Prostate gland (tissue), 2 donors: ENCODE data around the gene CNTN5. TPM values are rescaled to one million over a fixed set of nuclear protein-coding genes. Genes with fewer than 3 reads are reported as not detected.
"Not testable (repeated sequence)": the region's sequence is repeated elsewhere in the genome, so short reads cannot be mapped to it uniquely, and the experiment has no call there.

Experiments
- DNase-seq: peaks from one replicate; pipeline ENCODE4 v3.0.0-alpha.2; 2019; ENCODE audit warnings: low spot score
- H3K27ac ChIP-seq, 2 donors: fragments of 200-600 bp; sonication (generic); 2 replicates each; pipeline ENCODE4 v1.5.1; 2017 to 2019
- H3K27me3 ChIP-seq: fragments of 200-600 bp; sonication (generic); replicated peaks from 2 replicates; pipeline ENCODE4 v1.5.1; 2019; ENCODE audit not compliant: insufficient read depth
- H3K36me3 ChIP-seq, 2 donors: fragments of 200-600 bp; sonication (generic); 1 replicate in 1 of 2; 2 replicates in 1 of 2; pipeline versions ENCODE4 v1.5.1 to v1.8.1; 2017 to 2019
- H3K4me1 ChIP-seq: fragments of 200-600 bp; sonication (generic); replicated peaks from 2 replicates; pipeline ENCODE4 v1.5.1; 2019
- H3K4me3 ChIP-seq, 2 donors: fragments of 200-600 bp; sonication (generic); 2 replicates each; pipeline ENCODE4 v1.5.1; 2017 to 2019
- H3K9me3 ChIP-seq: fragments of 200-600 bp; sonication (generic); 2 replicates; pipeline ENCODE4 v1.5.1; 2017
- CTCF ChIP-seq, 4 experiments: fragments of 200-600 bp in 2 of 4; fragments of 450-650 bp in 2 of 4; sonication (generic) in 2 of 4; IDR thresholded peaks; 1 replicate in 3 of 4; 2 replicates in 1 of 4; pipeline ENCODE4 v1.5.1; 2016 to 2019; ENCODE audit warnings: antibody characterized with exemption in 4 of 4, mild to moderate bottlenecking in 2 of 4, moderate library complexity in 2 of 4
- POLR2A ChIP-seq: fragments of 450-650 bp; IDR thresholded peaks from one replicate; pipeline ENCODE4 v1.6.1; 2016; ENCODE audit warnings: antibody characterized with exemption, mild to moderate bottlenecking
- POLR2AphosphoS5 ChIP-seq: sonication (generic); formaldehyde crosslinking; IDR thresholded peaks from one replicate; pipeline ENCODE4 v1.6.1; 2017; ENCODE audit warnings: antibody characterized with exemption
- WGBS: methylation state at CpG from one replicate; pipeline ENCODE4 v1.1.5; 2018; 5-methylcytosine and 5-hydroxymethylcytosine counted together
- intact Hi-C: fragments of 100-400 bp; cut with DNase I; formaldehyde crosslinking; loops from one replicate; pipeline ENCODE4 v1.14.2; 2022
- total RNA-seq, 2 donors: library from RNA; depleted of rRNA; stranded (reverse); fragments of >200 nt; gene quantifications; one replicate each; pipeline ENCODE4 v1.1.0, GENCODE V29; 2016

CNTN5 gene
- total RNA-seq, 2 donors from 2014 or later: 1.0 TPM; not detected in 1

- DNase-seq: no peak
- Histone ChIP-seq H3K27ac (no peak overlapping the region), H3K4me3 (no peak overlapping the region), H3K9me3 (no peaks in the 10 kb centered on the region), H3K27me3 (no peaks in the 10 kb centered on the region), H3K4me1 (no peaks in the 10 kb centered on the region), H3K36me3 (no peaks in the 10 kb centered on the region)
- TF ChIP-seq POLR2A (no peak), CTCF (IDR thresholded peaks at IDR 0.05) (no peak), POLR2AphosphoS5 (no peak)
- intact Hi-C loops: no loop called here
These were observed 798.2 kb downstream of the CNTN5 start for GRCh38 chr11:99818991-99819390.

DNA sequence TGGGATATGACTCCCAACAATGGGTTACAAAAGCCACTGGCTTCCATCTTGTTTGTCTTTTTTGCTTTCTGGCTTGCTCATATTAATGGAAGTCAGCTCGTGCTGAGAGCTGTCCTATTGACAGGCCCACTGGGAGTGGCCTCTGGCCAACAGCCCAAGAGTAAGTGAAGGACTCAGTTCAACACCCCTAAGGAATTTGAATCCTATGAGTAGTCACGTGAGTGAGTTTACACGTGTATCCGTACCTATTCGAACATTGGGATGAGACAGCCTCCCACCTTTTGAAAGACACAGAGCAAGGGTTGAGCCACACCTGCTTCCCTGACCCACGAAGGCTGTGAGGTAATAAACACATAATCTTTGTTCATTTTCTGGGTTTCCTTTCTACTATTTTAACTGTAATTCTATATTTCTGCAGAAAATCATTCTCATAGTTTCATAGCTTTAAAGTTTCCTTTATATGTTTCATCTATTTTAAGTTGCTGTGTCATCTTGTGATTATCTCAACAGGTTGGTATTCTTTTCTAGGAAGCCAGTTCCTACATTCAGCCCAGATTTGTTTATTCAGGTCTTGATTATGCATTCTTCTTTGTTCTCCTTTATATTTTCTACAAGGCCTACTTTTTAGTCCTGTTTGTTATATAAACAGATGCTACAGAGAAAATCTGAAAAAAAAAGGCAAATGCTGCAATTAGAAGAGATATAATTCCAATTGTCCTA is 802.3 kb downstream of the CNTN5 start:
- Histone ChIP-seq H3K36me3 (no peaks in the 10 kb centered on the region), H3K9me3 (no peaks in the 10 kb centered on the region), H3K4me1 (no peaks in the 10 kb centered on the region), H3K27ac (no peak overlapping the region), H3K4me3 (no peak overlapping the region), H3K27me3 (no peaks in the 10 kb centered on the region)
- intact Hi-C loops: no loop called here
- whole genome bisulfite sequencing: 60% methylated on average over 6 of the region's 6 CpGs
- DNase-seq: no peak
- TF ChIP-seq POLR2A (no peak), CTCF (IDR thresholded peaks at IDR 0.05) (no peak), POLR2AphosphoS5 (no peak)

GRCh38 chr11:99836739-99837138 is 816.0 kb downstream of the CNTN5 start:
- H3K27ac ChIP-seq, H3K27me3 ChIP-seq, H3K36me3 ChIP-seq, H3K4me3 ChIP-seq, H3K9me3 ChIP-seq, DNase-seq, intact Hi-C loops, H3K4me1 ChIP-seq: not testable (repeated sequence)

GRCh38 chr11:99841885-99842284 is 821.1 kb downstream of the CNTN5 start:
- Histone ChIP-seq H3K9me3 (no peaks in the 10 kb centered on the region), H3K4me3 (no peak overlapping the region), H3K4me1 (no peaks in the 10 kb centered on the region), H3K27ac (no peak overlapping the region), H3K27me3 (no peaks in the 10 kb centered on the region), H3K36me3 (no peaks in the 10 kb centered on the region)
- intact Hi-C loops: no loop called here
- no peak for TF ChIP-seq CTCF (IDR thresholded peaks at IDR 0.05)
- no peak for TF ChIP-seq POLR2A
- no peak for TF ChIP-seq POLR2AphosphoS5
- DNase-seq: no peak
- 80% methylated on average over 7 of the region's 7 CpGs for WGBS

- DNase-seq: no peak
- no peaks in the 10 kb centered on the region for H3K36me3 ChIP-seq
- intact Hi-C loops: no loop called here
- no peaks in the 10 kb centered on the region for H3K27me3 ChIP-seq
- no peaks in the 10 kb centered on the region for H3K9me3 ChIP-seq
- H3K4me1 ChIP-seq: no peaks in the 10 kb centered on the region
- H3K4me3 ChIP-seq: no peak overlapping the region
- WGBS: 34% methylated on average over 2 of the region's 2 CpGs
- TF ChIP-seq CTCF (IDR thresholded peaks at IDR 0.05): no peak
- TF ChIP-seq POLR2AphosphoS5: no peak
- TF ChIP-seq POLR2A: no peak
- no peak overlapping the region for H3K27ac ChIP-seq
These were observed 845.2 kb downstream of the CNTN5 start for GRCh38 chr11:99865951-99866350.
